Activated CD4-positive, alpha-beta T cell treated with anti-CD3 and anti-CD28 coated beads, Interleukin-2, amount 10 ng/mL, durations not matched to agents 7 days and 5 days (primary cell): ENCODE data around the gene PHF13. TPM values are rescaled to one million over a fixed set of nuclear protein-coding genes. Genes with fewer than 3 reads are reported as not detected.

ENCODE experiments used
- CTCF ChIA-PET: fragments of 350-600 bp; sonication (Branson Sonifier 250); formaldehyde crosslinking; loops from one replicate; lab custom pipeline; 2021; ENCODE audit warnings: antibody characterized with exemption; lab: Charles Lee
- POLR2A ChIA-PET: fragments of 350-600 bp; sonication (Branson Sonifier 250); formaldehyde crosslinking; loops from one replicate; lab custom pipeline; 2021; ENCODE audit warnings: antibody characterized with exemption; lab: Charles Lee
- DNase-seq: peaks from one replicate; pipeline ENCODE4 v3.0.0-alpha.2; 2020
- H3K27ac Mint-ChIP-seq: one replicate; pipeline ENCODE4 v1.8.0; 2021; ENCODE audit warnings: mild to moderate bottlenecking, moderate library complexity, mixed read lengths
- H3K27me3 Mint-ChIP-seq: one replicate; pipeline ENCODE4 v1.8.0; 2021; ENCODE audit warnings: mixed read lengths
- H3K36me3 Mint-ChIP-seq: one replicate; pipeline ENCODE4 v1.8.0; 2021; ENCODE audit warnings: low read depth, mixed read lengths
- H3K4me1 Mint-ChIP-seq: one replicate; pipeline ENCODE4 v1.8.0; 2021; ENCODE audit warnings: mixed read lengths
- H3K4me3 Mint-ChIP-seq: one replicate; pipeline ENCODE4 v1.8.0; 2021; ENCODE audit warnings: mild to moderate bottlenecking, moderate library complexity, mixed read lengths
- H3K9me3 Mint-ChIP-seq: one replicate; pipeline ENCODE4 v1.8.0; 2021; ENCODE audit warnings: mixed read lengths
- total RNA-seq, 2 experiments: library from RNA; stranded (reverse); gene quantifications; one replicate each; pipeline ENCODE4 v1.2.3, GENCODE V29; 2021

The PHF13 gene
- total RNA-seq, 2 experiments from 2014 or later = 12.4 to 12.5 TPM

GRCh38 chr1:6580119-6580592 is 33.4 kb upstream of the PHF13 start:
- no peaks in the 10 kb centered on the region for H3K9me3 Mint-ChIP-seq
- POLR2A ChIA-PET = no interaction called here
- CTCF ChIA-PET = interaction anchor here (1.0 to 7.3 kb wide), 9 partner anchors 9 to 40 kb away, joined by 3 to 49 read pairs (median 4); partner anchors contain the start of genes NOL9 and TAS1R1

DNA sequence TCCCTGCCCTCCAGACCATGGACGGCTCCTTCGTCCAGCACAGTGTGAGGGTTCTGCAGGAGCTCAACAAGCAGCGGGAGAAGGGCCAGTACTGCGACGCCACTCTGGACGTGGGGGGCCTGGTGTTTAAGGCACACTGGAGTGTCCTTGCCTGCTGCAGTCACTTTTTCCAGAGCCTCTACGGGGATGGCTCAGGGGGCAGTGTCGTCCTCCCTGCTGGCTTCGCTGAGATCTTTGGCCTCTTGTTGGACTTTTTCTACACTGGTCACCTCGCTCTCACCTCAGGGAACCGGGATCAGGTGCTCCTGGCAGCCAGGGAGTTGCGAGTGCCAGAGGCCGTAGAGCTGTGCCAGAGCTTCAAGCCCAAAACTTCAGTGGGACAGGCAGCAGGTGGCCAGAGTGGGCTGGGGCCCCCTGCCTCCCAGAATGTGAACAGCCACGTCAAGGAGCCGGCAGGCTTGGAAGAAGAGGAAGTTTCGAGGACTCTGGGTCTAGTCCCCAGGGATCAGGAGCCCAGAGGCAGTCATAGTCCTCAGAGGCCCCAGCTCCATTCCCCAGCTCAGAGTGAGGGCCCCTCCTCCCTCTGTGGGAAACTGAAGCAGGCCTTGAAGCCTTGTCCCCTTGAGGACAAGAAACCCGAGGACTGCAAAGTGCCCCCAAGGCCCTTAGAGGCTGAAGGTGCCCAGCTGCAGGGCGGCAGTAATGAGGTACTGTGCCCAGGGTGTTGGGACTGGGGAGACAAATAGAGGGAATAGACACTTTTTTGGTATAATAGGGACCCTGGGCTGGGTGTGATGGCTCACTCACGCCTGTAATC is 32.7 kb upstream of the PHF13 start:
- ChIA-PET POLR2A (interaction anchor here (0.6 to 0.7 kb wide), 2 partner anchors 27 to 53 kb away, joined by 3 to 6 read pairs; partner anchors contain the start of gene NOL9), CTCF (interaction anchor here (1.0 to 7.3 kb wide), 10 partner anchors 8 to 39 kb away, joined by 3 to 49 read pairs (median 4); partner anchors contain the start of genes NOL9 and TAS1R1)
- no peaks in the 10 kb centered on the region for H3K27me3 Mint-ChIP-seq
- DNase-seq = no peak
- H3K9me3 Mint-ChIP-seq = no peaks in the 10 kb centered on the region
- H3K4me1 Mint-ChIP-seq = peaks cover 41% of the 10 kb centered on the region
- H3K4me3 Mint-ChIP-seq = peak overlapping the region; percentile 98
- H3K27ac Mint-ChIP-seq = peak overlapping the region; percentile 98
- peaks cover 4% of the 10 kb centered on the region for H3K36me3 Mint-ChIP-seq

More at GRCh38 chr1:6580119-6580592, 33.4 kb upstream of the PHF13 start:
- peak; percentile 22 for DNase-seq
- Mint-ChIP-seq H3K4me3 (peak overlapping the region; percentile 98), H3K27me3 (no peaks in the 10 kb centered on the region), H3K36me3 (peaks cover 4% of the 10 kb centered on the region), H3K27ac (peak overlapping the region; percentile 98), H3K4me1 (peaks cover 40% of the 10 kb centered on the region)

- ChIA-PET CTCF (interaction anchor here (1.2 to 7.3 kb wide), 3 partner anchors 11 to 34 kb away, joined by 4 to 49 read pairs (median 5); partner anchors contain the start of genes NOL9 and TAS1R1), POLR2A (interaction anchor here (0.6 to 0.7 kb wide), 2 partner anchors 28 to 54 kb away, joined by 3 to 6 read pairs; partner anchors contain the start of gene NOL9)
- Mint-ChIP-seq H3K4me3 (peak overlapping the region; percentile 38), H3K27ac (peak overlapping the region; percentile 98), H3K4me1 (peaks cover 41% of the 10 kb centered on the region), H3K27me3 (no peaks in the 10 kb centered on the region), H3K36me3 (peaks cover 4% of the 10 kb centered on the region), H3K9me3 (no peaks in the 10 kb centered on the region)
- no peak for DNase-seq
Measured at GRCh38 chr1:6581561-6582305, 31.8 kb upstream of the PHF13 start.

GRCh38 chr1:6582370-6582769 is 31.2 kb upstream of the PHF13 start:
- Mint-ChIP-seq H3K4me3 (no peak overlapping the region), H3K27me3 (no peaks in the 10 kb centered on the region), H3K4me1 (peaks cover 42% of the 10 kb centered on the region), H3K9me3 (no peaks in the 10 kb centered on the region), H3K27ac (no peak overlapping the region), H3K36me3 (peaks cover 4% of the 10 kb centered on the region)
- POLR2A ChIA-PET = no interaction called here
- CTCF ChIA-PET = no interaction called here
- DNase-seq = no peak

GRCh38 chr1:6584126-6585080 is 29.1 kb upstream of the PHF13 start:
- no peak overlapping the region for H3K4me3 Mint-ChIP-seq
- no peak for DNase-seq
- CTCF ChIA-PET = interaction anchor here (1.4 kb wide), 1 partner anchor 205 kb away, joined by 4 read pairs; no protein-coding TSS in a partner anchor
- H3K9me3 Mint-ChIP-seq = no peaks in the 10 kb centered on the region
- H3K27ac Mint-ChIP-seq = no peak overlapping the region
- H3K27me3 Mint-ChIP-seq = no peaks in the 10 kb centered on the region
- H3K36me3 Mint-ChIP-seq = peaks cover 9% of the 10 kb centered on the region
- peaks cover 40% of the 10 kb centered on the region for H3K4me1 Mint-ChIP-seq
- POLR2A ChIA-PET = interaction anchor here (0.6 kb wide), 1 partner anchor 13 kb away, joined by 3 read pairs; no protein-coding TSS in a partner anchor

DNA sequence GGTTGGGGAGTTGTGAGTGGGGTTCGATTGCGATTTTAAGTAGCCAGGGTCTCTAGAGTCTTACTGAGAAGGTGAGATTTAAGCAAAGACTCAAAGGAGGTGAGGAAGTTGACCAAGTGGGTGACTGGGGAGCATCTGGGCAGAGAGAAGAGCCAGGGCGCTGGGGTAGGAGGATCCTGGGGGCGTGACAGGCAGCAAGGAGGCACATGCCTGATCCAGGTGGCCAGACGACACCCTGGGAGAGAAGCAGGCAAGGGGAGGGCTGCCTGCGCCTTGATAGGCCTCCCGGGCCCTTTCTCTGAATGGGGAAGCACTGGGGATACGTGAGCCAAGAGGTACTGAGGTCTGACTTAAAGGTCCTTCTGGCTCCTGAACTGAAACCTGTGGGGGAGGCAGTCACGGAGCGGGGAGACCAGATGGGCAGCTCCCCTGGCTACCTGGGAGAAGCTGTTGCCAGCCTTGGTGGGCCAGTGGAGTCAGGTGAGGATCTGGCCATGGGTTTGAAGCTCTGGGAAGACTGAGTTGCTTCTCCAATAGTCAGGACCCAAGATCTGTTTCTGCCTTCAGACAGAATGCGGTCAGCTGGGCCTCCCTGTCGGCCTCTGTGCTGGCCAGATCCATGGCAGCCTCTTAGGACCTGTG is 28.3 kb upstream of the PHF13 start:
- peaks cover 10% of the 10 kb centered on the region for H3K36me3 Mint-ChIP-seq
- POLR2A ChIA-PET = no interaction called here
- no peaks in the 10 kb centered on the region for H3K9me3 Mint-ChIP-seq
- peaks cover 34% of the 10 kb centered on the region for H3K4me1 Mint-ChIP-seq
- H3K27me3 Mint-ChIP-seq = no peaks in the 10 kb centered on the region
- H3K4me3 Mint-ChIP-seq = no peak overlapping the region
- CTCF ChIA-PET = no interaction called here
- DNase-seq = no peak
- H3K27ac Mint-ChIP-seq = no peak overlapping the region

- POLR2A ChIA-PET = interaction anchor here (0.6 kb wide), 1 partner anchor 198 kb away, joined by 3 read pairs; no protein-coding TSS in a partner anchor
- CTCF ChIA-PET = no interaction called here
Measured at GRCh38 chr1:6585841-6586240, 27.7 kb upstream of the PHF13 start.

GRCh38 chr1:6586404-6586816 is 27.1 kb upstream of the PHF13 start:
- Mint-ChIP-seq H3K36me3 (peaks cover 7% of the 10 kb centered on the region), H3K4me3 (no peak overlapping the region), H3K4me1 (peaks cover 30% of the 10 kb centered on the region), H3K27ac (peak overlapping the region; percentile 31), H3K27me3 (no peaks in the 10 kb centered on the region), H3K9me3 (no peaks in the 10 kb centered on the region)
- CTCF ChIA-PET = no interaction called here
- POLR2A ChIA-PET = interaction anchor here (0.6 kb wide), 1 partner anchor 199 kb away, joined by 3 read pairs; no protein-coding TSS in a partner anchor
- DNase-seq = no peak

More at GRCh38 chr1:6585841-6586240, 27.7 kb upstream of the PHF13 start:
- Mint-ChIP-seq H3K27ac (no peak overlapping the region), H3K36me3 (peaks cover 10% of the 10 kb centered on the region), H3K4me3 (no peak overlapping the region), H3K27me3 (no peaks in the 10 kb centered on the region), H3K4me1 (peaks cover 30% of the 10 kb centered on the region), H3K9me3 (no peaks in the 10 kb centered on the region)
- no peak for DNase-seq

GRCh38 chr1:6587261-6588005 is 26.1 kb upstream of the PHF13 start:
- no peak overlapping the region for H3K27ac Mint-ChIP-seq
- CTCF ChIA-PET = no interaction called here

DNA sequence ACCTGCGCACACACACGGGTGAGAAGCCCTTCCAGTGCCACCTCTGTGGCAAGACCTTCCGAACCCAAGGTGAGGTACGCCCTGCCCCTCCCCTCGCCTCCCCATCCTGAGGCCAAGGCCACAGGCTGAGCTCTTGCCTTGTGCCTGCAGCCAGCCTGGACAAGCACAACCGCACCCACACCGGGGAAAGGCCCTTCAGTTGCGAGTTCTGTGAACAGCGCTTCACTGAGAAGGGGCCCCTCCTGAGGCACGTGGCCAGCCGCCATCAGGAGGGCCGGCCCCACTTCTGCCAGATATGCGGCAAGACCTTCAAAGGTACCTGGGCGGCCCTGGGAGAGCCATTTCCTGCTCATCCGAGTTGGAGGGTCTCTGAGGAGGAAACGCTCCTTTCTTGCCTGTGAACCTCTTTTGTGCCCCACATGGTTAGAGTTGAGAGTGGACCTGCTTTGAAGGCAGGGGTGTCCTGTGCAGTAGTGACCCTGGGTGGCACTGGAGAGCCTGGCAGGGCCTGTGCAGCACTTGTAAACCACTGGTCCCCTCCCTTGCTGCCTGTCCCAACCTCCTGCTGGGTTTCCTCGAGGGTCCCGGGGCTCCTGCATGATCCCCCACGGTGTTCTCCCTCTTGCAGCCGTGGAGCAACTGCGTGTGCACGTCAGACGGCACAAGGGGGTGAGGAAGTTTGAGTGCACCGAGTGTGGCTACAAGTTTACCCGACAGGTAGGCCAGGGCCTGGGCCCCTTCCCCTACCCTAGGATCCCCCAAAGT is 25.2 kb upstream of the PHF13 start:
- Mint-ChIP-seq H3K4me3 (no peak overlapping the region), H3K4me1 (peaks cover 28% of the 10 kb centered on the region), H3K27me3 (no peaks in the 10 kb centered on the region), H3K9me3 (no peaks in the 10 kb centered on the region), H3K27ac (no peak overlapping the region), H3K36me3 (peaks cover 7% of the 10 kb centered on the region)
- DNase-seq = no peak
- CTCF ChIA-PET = interaction anchor here (0.8 to 1.4 kb wide), 2 partner anchors 8 to 34 kb away, joined by 3 to 5 read pairs; partner anchors contain the start of gene NOL9
- POLR2A ChIA-PET = no interaction called here

More at GRCh38 chr1:6587261-6588005, 26.1 kb upstream of the PHF13 start:
- no peaks in the 10 kb centered on the region for H3K9me3 Mint-ChIP-seq
- H3K4me3 Mint-ChIP-seq = no peak overlapping the region
- POLR2A ChIA-PET = no interaction called here
- peaks cover 7% of the 10 kb centered on the region for H3K36me3 Mint-ChIP-seq
- H3K4me1 Mint-ChIP-seq = peaks cover 29% of the 10 kb centered on the region
- H3K27me3 Mint-ChIP-seq = no peaks in the 10 kb centered on the region
- no peak for DNase-seq
